Dendritic cell treated with granulocyte-macrophage colony-stimulating factor and Interleukin-4, amounts not matched to agents 40 ng/mL and 50 ng/mL, for 4 days (primary cell): Measurements from ENCODE around the gene ABCA12.

Experiments
- H3K27ac Mint-ChIP-seq: one replicate; pipeline ENCODE4 v1.8.0; 2022; ENCODE audit warnings: mild to moderate bottlenecking, mixed read lengths
- H3K27me3 Mint-ChIP-seq: one replicate; pipeline ENCODE4 v1.8.0; 2022; ENCODE audit warnings: mild to moderate bottlenecking, mixed read lengths
- H3K36me3 Mint-ChIP-seq: one replicate; pipeline ENCODE4 v1.8.0; 2022; ENCODE audit warnings: low read depth, mixed read lengths
- H3K4me1 Mint-ChIP-seq: one replicate; pipeline ENCODE4 v1.8.0; 2022; ENCODE audit warnings: low read depth, mixed read lengths
- H3K4me3 Mint-ChIP-seq: one replicate; pipeline ENCODE4 v1.8.0; 2022; ENCODE audit warnings: mild to moderate bottlenecking, moderate library complexity, mixed read lengths
- H3K9me3 Mint-ChIP-seq: one replicate; pipeline ENCODE4 v1.8.0; 2022; ENCODE audit warnings: mixed read lengths
- intact Hi-C: fragments of 100-400 bp; cut with micrococcal nuclease; formaldehyde crosslinking; loops from one replicate; pipeline ENCODE4 v1.15.0; 2022

Gene ABCA12

DNA sequence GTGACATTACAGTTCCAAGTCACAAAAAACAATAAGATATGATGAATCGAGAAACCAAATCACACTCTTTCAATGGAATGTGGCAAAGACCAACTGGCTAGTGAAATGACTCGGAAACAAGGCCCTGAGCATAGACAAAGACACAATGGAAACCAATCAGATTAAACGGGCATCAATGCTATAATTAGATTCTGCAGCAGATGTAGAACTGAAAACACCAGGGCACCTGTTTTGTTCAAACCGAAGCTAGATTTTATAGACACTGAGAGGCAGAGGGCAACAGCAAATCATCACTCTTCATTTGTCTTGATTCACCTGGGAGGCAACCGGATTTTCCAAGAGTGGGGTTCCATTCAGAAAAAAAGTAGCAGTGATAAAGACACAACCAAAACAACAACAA, 236.1 kb downstream of the ABCA12 start:
- intact Hi-C loops, result no loop called here
- H3K27ac Mint-ChIP-seq, result no peak overlapping the region
- no peaks in the 10 kb centered on the region for H3K9me3 Mint-ChIP-seq
- H3K36me3 Mint-ChIP-seq, result no peaks in the 10 kb centered on the region
- H3K4me3 Mint-ChIP-seq, result no peak overlapping the region
- no peaks in the 10 kb centered on the region for H3K4me1 Mint-ChIP-seq
- no peaks in the 10 kb centered on the region for H3K27me3 Mint-ChIP-seq

DNA sequence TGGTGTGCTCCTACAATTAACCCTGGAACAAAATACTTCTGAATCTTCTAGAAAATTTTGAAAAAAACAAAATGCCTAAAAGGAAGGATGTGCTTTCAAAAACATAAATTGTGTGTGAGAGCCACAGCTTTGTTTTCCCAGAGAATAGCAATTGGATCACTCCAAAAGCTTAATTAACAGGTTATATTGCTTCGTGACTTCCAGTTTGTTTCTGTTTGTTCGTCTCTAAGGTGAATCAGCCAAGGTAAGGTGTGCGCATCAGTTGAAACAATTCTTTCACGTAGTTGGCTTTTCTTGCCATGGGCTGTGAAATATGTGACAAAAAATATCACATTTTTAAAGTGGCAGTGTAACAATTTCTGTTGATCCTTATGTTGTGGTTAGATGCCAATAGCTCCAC, 238.7 kb downstream of the ABCA12 start:
- H3K27ac Mint-ChIP-seq, result no peak overlapping the region
- no peak overlapping the region for H3K4me3 Mint-ChIP-seq
- intact Hi-C loops, result no loop called here
- H3K9me3 Mint-ChIP-seq, result no peaks in the 10 kb centered on the region
- no peaks in the 10 kb centered on the region for H3K4me1 Mint-ChIP-seq
- no peaks in the 10 kb centered on the region for H3K36me3 Mint-ChIP-seq
- H3K27me3 Mint-ChIP-seq, result no peaks in the 10 kb centered on the region

DNA sequence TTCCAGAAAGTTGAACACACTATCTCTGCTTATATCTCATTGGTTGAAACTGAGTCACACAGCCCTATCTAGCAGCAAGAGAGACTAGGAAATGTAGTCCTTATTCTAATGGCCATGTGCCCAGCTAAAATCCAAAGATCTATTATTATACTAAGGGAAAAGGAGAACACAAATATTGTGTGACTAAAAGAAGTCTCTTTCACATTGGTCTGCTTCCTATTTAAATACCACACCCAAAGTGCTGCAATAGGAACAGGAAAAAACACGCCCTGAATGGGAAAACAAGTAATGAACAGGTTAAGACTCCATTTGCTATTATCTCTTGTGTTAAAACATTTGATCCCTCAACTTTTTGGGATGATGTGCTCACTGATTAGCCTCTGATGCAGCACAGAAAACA, 242.2 kb downstream of the ABCA12 start:
- no peaks in the 10 kb centered on the region for H3K27me3 Mint-ChIP-seq
- no peaks in the 10 kb centered on the region for H3K4me1 Mint-ChIP-seq
- no peak overlapping the region for H3K4me3 Mint-ChIP-seq
- H3K36me3 Mint-ChIP-seq, result no peaks in the 10 kb centered on the region
- no peak overlapping the region for H3K27ac Mint-ChIP-seq
- intact Hi-C loops, result no loop called here
- H3K9me3 Mint-ChIP-seq, result peaks cover 10% of the 10 kb centered on the region

DNA sequence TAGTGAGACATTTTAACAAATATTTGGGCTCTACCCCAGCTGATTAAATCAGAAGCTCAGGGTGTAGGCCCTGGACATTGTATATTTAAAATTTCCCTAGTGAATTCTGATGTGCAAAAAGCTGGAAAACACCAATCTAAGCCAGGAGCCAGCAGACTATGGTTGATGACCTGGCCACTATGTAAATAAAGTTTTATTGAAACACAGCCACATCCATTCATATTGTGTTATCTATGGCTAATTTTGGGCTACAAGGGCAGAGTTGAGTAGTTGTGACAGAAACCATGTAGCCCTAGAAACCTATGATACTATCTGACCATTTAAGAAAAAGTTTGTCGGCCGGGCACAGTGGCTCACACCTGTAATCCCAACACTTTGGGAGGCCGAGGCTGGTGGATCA, 243.0 kb downstream of the ABCA12 start:
- H3K4me1 Mint-ChIP-seq, result no peaks in the 10 kb centered on the region
- no peaks in the 10 kb centered on the region for H3K27me3 Mint-ChIP-seq
- intact Hi-C loops, result no loop called here
- H3K9me3 Mint-ChIP-seq, result peaks cover 10% of the 10 kb centered on the region
- H3K4me3 Mint-ChIP-seq, result no peak overlapping the region
- H3K36me3 Mint-ChIP-seq, result no peaks in the 10 kb centered on the region
- no peak overlapping the region for H3K27ac Mint-ChIP-seq

DNA sequence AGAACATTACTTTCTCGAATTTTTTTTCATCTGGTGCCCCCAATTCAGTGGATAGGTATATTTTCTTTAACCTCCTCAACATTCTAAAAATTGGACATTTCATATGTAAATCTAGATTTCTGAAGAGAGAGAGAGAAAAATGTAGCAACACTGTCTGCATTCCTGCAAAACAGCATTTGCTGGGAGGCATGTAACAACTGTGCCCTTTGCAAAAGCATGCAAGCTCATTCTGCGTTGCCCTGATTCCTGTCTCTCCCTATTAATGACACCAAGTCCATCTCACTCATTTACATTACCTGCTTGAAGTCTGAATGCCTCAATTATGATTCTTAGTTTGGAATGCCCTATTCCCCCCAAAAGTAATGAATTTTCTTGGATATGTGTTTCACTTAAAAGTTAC, 249.1 kb downstream of the ABCA12 start:
- no peaks in the 10 kb centered on the region for H3K36me3 Mint-ChIP-seq
- H3K27me3 Mint-ChIP-seq, result no peaks in the 10 kb centered on the region
- no peaks in the 10 kb centered on the region for H3K4me1 Mint-ChIP-seq
- H3K27ac Mint-ChIP-seq, result no peak overlapping the region
- H3K4me3 Mint-ChIP-seq, result no peak overlapping the region
- peaks cover 24% of the 10 kb centered on the region for H3K9me3 Mint-ChIP-seq
- intact Hi-C loops, result no loop called here

DNA sequence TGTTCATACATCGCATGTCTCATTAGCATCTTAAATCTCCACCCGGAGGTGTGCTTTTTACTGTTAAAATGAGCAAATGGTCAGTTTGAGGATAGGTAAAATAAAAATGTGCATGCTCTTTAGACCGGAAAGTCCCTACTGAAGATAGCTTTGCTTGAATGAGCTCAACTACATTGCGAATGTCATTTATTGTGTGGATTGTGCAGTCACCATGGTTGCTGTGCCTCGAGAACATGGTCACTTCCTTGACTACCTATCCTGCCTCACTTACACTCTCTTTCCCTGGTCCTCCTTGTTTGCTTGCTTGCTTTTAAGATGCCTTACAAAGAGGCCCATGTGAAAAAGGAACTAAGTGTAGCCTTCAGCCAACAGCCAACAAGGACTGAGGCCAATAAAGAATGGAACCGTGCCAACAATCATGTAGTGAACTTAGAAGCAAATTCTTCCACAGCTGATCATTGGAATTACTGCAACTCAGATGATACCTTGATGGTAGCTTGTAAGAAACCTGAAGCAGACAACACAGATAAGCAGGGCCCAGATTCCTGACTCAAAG, 256.7 kb downstream of the ABCA12 start:
- Mint-ChIP-seq H3K27ac (no peak overlapping the region), H3K4me3 (no peak overlapping the region), H3K4me1 (no peaks in the 10 kb centered on the region), H3K27me3 (no peaks in the 10 kb centered on the region), H3K9me3 (peaks cover 24% of the 10 kb centered on the region), H3K36me3 (no peaks in the 10 kb centered on the region)
- intact Hi-C loops, result no loop called here
